RKO (cell line): ENCODE measurements around the gene DUSP3.

ENCODE experiments used
- DNase-seq: peaks from one replicate; pipeline ENCODE4 v3.0.0-alpha.2; 2016; ENCODE audit warnings: low spot score

DUSP3 gene

GRCh38 chr17:43778337-43779144 is at the start of gene DUSP3:
Gene DUSP3, minus strand, starts transcription at chr17:43778977. Its CDS starts 53 bp downstream, at chr17:43778924.
- DNase-seq = peak; percentile 91

- DNase-seq = no peak
Observed at GRCh38 chr17:43827596-43827995, 48.8 kb upstream of the DUSP3 start.

- no peak for DNase-seq
Observed at GRCh38 chr17:43826206-43826605, 47.4 kb upstream of the DUSP3 start.

- no peak for DNase-seq
Observed at GRCh38 chr17:43825567-43825966, 46.8 kb upstream of the DUSP3 start.

- DNase-seq = no peak
Observed at GRCh38 chr17:43823350-43824084, 44.7 kb upstream of the DUSP3 start.

- no peak for DNase-seq
Observed at GRCh38 chr17:43822570-43823190, 43.9 kb upstream of the DUSP3 start.

- DNase-seq = no peak
Observed at GRCh38 chr17:43820759-43821158, 42.0 kb upstream of the DUSP3 start.

GRCh38 chr17:43818966-43819365 is 40.2 kb upstream of the DUSP3 start:
- DNase-seq = no peak

GRCh38 chr17:43817826-43818225 is 39.0 kb upstream of the DUSP3 start:
- DNase-seq = no peak

GRCh38 chr17:43816336-43817320 is 37.9 kb upstream of the DUSP3 start:
- DNase-seq = no peak

- no peak for DNase-seq
Observed at GRCh38 chr17:43814714-43815113, 35.9 kb upstream of the DUSP3 start.

GRCh38 chr17:43814026-43814425 is 35.2 kb upstream of the DUSP3 start:
- no peak for DNase-seq

GRCh38 chr17:43813386-43813785 is 34.6 kb upstream of the DUSP3 start:
- DNase-seq = no peak

GRCh38 chr17:43812396-43813265 is 33.9 kb upstream of the DUSP3 start:
- no peak for DNase-seq

GRCh38 chr17:43810823-43811222 is 32.0 kb upstream of the DUSP3 start:
- DNase-seq = no peak

GRCh38 chr17:43810226-43810715 is 31.5 kb upstream of the DUSP3 start:
- no peak for DNase-seq

GRCh38 chr17:43809121-43809520 is 30.3 kb upstream of the DUSP3 start:
- DNase-seq = no peak

GRCh38 chr17:43808076-43808475 is 29.3 kb upstream of the DUSP3 start:
- no peak for DNase-seq

- no peak for DNase-seq
Observed at GRCh38 chr17:43805117-43805516, 26.3 kb upstream of the DUSP3 start.

GRCh38 chr17:43803758-43804157 is 25.0 kb upstream of the DUSP3 start:
- no peak for DNase-seq

- DNase-seq = no peak
Observed at GRCh38 chr17:43801844-43802243, 23.1 kb upstream of the DUSP3 start.
